ENCODE measurements around the gene LRRC26.

Gene LRRC26

GRCh38 chr9:137184881-137185660, 15.2 kb upstream of the LRRC26 start:
- TF ChIP-seq GABPA (IDR thresholded peaks at IDR 0.05; ENCODE audit: low read depth), result no peak
- no peak for TF ChIP-seq REST (IDR thresholded peaks at IDR 0.05; ENCODE audit: insufficient replicate concordance, low read depth)
- TF ChIP-seq CTCF (IDR thresholded peaks at IDR 0.05; ENCODE audit: insufficient read depth, low read length), result no peak
- TF ChIP-seq POLR2AphosphoS5 (IDR thresholded peaks at IDR 0.05; ENCODE audit: low read depth), result no peak
- TF ChIP-seq SPI1 (IDR thresholded peaks at IDR 0.05; ENCODE audit: borderline replicate concordance, low read depth), result no peak
- H3K4me3 ChIP-seq (replicated peaks; ENCODE audit: insufficient read depth, low read length), result no peak overlapping the region
- H3K27me3 ChIP-seq (ENCODE audit: insufficient read depth, poor library complexity, severe bottlenecking), result no peaks in the 10 kb centered on the region
- H3K27ac ChIP-seq (replicated peaks), result no peak overlapping the region
- DNase-seq (ENCODE audit: low read depth in 1 of 2, low spot score in 1 of 2), result no peak

- H3K27ac ChIP-seq (replicated peaks), result no peak overlapping the region
Measured at GRCh38 chr9:137183980-137184595, 14.2 kb upstream of the LRRC26 start.

More at GRCh38 chr9:137183980-137184595, 14.2 kb upstream of the LRRC26 start:
- no peak overlapping the region for H3K4me3 ChIP-seq (replicated peaks; ENCODE audit: insufficient read depth, low read length)
- TF ChIP-seq GABPA (IDR thresholded peaks at IDR 0.05; ENCODE audit: low read depth) (no peak), SPI1 (IDR thresholded peaks at IDR 0.05; ENCODE audit: borderline replicate concordance, low read depth) (no peak), REST (IDR thresholded peaks at IDR 0.05; ENCODE audit: insufficient replicate concordance, low read depth) (no peak), CTCF (IDR thresholded peaks at IDR 0.05; ENCODE audit: insufficient read depth, low read length) (no peak), POLR2AphosphoS5 (IDR thresholded peaks at IDR 0.05; ENCODE audit: low read depth) (no peak)
- no peaks in the 10 kb centered on the region for H3K27me3 ChIP-seq (ENCODE audit: insufficient read depth, poor library complexity, severe bottlenecking)
- no peak for DNase-seq (ENCODE audit: low read depth in 1 of 2, low spot score in 1 of 2)

All from HL-60 (cell line).